Stimulated activated effector memory CD8-positive, alpha-beta T cell treated with anti-CD3 and anti-CD28 coated beads, Interleukin-12 subunit alpha, Interleukin-12 subunit beta, amount 100 ng/mL, for 72 hours (primary cell): ENCODE data around the gene DAB2IP.
A peak's percentile ranks its signal among the peaks of the same experiment; 100 is the strongest.

Experiments
- ATAC-seq: fragments of 150-1000 bp; cut with Tn5 transposase; 2 replicates; pipeline ENCODE4 v1.10.0; 2021
- DNase-seq, 2 donors: peaks; one replicate each; pipeline ENCODE4 v3.0.0; 2021 to 2022; ENCODE audit warnings: low spot score in 2 of 2
- H3K27ac Mint-ChIP-seq: one replicate; pipeline ENCODE4 v1.8.0; 2022; ENCODE audit warnings: mild to moderate bottlenecking, mixed read lengths
- H3K36me3 Mint-ChIP-seq: one replicate; pipeline ENCODE4 v1.8.0; 2022; ENCODE audit warnings: mild to moderate bottlenecking, mixed read lengths
- H3K4me1 Mint-ChIP-seq: one replicate; pipeline ENCODE4 v1.8.0; 2022; ENCODE audit warnings: mixed read lengths
- H3K4me3 Mint-ChIP-seq: one replicate; pipeline ENCODE4 v1.8.0; 2022; ENCODE audit warnings: mild to moderate bottlenecking, mixed read lengths
- H3K9me3 Mint-ChIP-seq: one replicate; pipeline ENCODE4 v1.8.0; 2022; ENCODE audit warnings: mixed read lengths

Gene DAB2IP

GRCh38 chr9:121689461-121690157 lies 38.2 kb downstream of the DAB2IP start:
- H3K27ac Mint-ChIP-seq = no peak overlapping the region
- H3K36me3 Mint-ChIP-seq = no peaks in the 10 kb centered on the region
- no peaks in the 10 kb centered on the region for H3K9me3 Mint-ChIP-seq
- H3K4me1 Mint-ChIP-seq = no peaks in the 10 kb centered on the region
- DNase-seq = no peak
- H3K4me3 Mint-ChIP-seq = no peak overlapping the region
- no peak for ATAC-seq

- Mint-ChIP-seq H3K4me3 (no peak overlapping the region), H3K9me3 (no peaks in the 10 kb centered on the region), H3K27ac (no peak overlapping the region), H3K4me1 (no peaks in the 10 kb centered on the region), H3K36me3 (no peaks in the 10 kb centered on the region)
- ATAC-seq = no peak
- no peak for DNase-seq
These were observed 38.9 kb downstream of the DAB2IP start for GRCh38 chr9:121690316-121690715.

- no peaks in the 10 kb centered on the region for H3K36me3 Mint-ChIP-seq
- H3K9me3 Mint-ChIP-seq = no peaks in the 10 kb centered on the region
- DNase-seq (no peak), ATAC-seq (no peak)
- no peaks in the 10 kb centered on the region for H3K4me1 Mint-ChIP-seq
- H3K4me3 Mint-ChIP-seq = no peak overlapping the region
- H3K27ac Mint-ChIP-seq = no peak overlapping the region
These were observed 39.3 kb downstream of the DAB2IP start for GRCh38 chr9:121690766-121691165.

GRCh38 chr9:121691890-121692289 lies 40.5 kb downstream of the DAB2IP start:
- Mint-ChIP-seq H3K27ac (no peak overlapping the region), H3K36me3 (no peaks in the 10 kb centered on the region), H3K9me3 (no peaks in the 10 kb centered on the region), H3K4me1 (no peaks in the 10 kb centered on the region), H3K4me3 (no peak overlapping the region)
- no peak for ATAC-seq
- DNase-seq = no peak

- H3K4me1 Mint-ChIP-seq = peaks cover 5% of the 10 kb centered on the region
- ATAC-seq = no peak
- H3K9me3 Mint-ChIP-seq = no peaks in the 10 kb centered on the region
- DNase-seq = no peak
- no peaks in the 10 kb centered on the region for H3K36me3 Mint-ChIP-seq
- no peak overlapping the region for H3K27ac Mint-ChIP-seq
- no peak overlapping the region for H3K4me3 Mint-ChIP-seq
These were observed 41.4 kb downstream of the DAB2IP start for GRCh38 chr9:121692606-121693387.

- Mint-ChIP-seq H3K36me3 (no peaks in the 10 kb centered on the region), H3K4me1 (peaks cover 7% of the 10 kb centered on the region), H3K9me3 (no peaks in the 10 kb centered on the region), H3K4me3 (no peak overlapping the region), H3K27ac (no peak overlapping the region)
- DNase-seq = no peak
- no peak for ATAC-seq
These were observed 41.9 kb downstream of the DAB2IP start for GRCh38 chr9:121693388-121693670.

- no peaks in the 10 kb centered on the region for H3K9me3 Mint-ChIP-seq
- H3K27ac Mint-ChIP-seq = no peak overlapping the region
- DNase-seq (no peak), ATAC-seq (no peak)
- peaks cover 7% of the 10 kb centered on the region for H3K4me1 Mint-ChIP-seq
- H3K36me3 Mint-ChIP-seq = no peaks in the 10 kb centered on the region
- H3K4me3 Mint-ChIP-seq = no peak overlapping the region
These were observed 42.6 kb downstream of the DAB2IP start for GRCh38 chr9:121694001-121694400.

- no peaks in the 10 kb centered on the region for H3K9me3 Mint-ChIP-seq
- H3K36me3 Mint-ChIP-seq = no peaks in the 10 kb centered on the region
- DNase-seq = no peak
- no peak overlapping the region for H3K27ac Mint-ChIP-seq
- ATAC-seq = no peak
- peaks cover 7% of the 10 kb centered on the region for H3K4me1 Mint-ChIP-seq
- no peak overlapping the region for H3K4me3 Mint-ChIP-seq
These were observed 43.2 kb downstream of the DAB2IP start for GRCh38 chr9:121694600-121694999.

- H3K27ac Mint-ChIP-seq = no peak overlapping the region
- DNase-seq = no peak
- no peak overlapping the region for H3K4me3 Mint-ChIP-seq
These were observed 45.5 kb downstream of the DAB2IP start for GRCh38 chr9:121696930-121697329.

GRCh38 chr9:121698627-121699570 lies 47.5 kb downstream of the DAB2IP start:
- Mint-ChIP-seq H3K36me3 (no peaks in the 10 kb centered on the region), H3K4me3 (peak overlapping the region; percentile 53), H3K9me3 (no peaks in the 10 kb centered on the region), H3K4me1 (peaks cover 7% of the 10 kb centered on the region), H3K27ac (no peak overlapping the region)
- ATAC-seq (peak; percentile 73), DNase-seq (peak; percentile 49 to 78)

More at GRCh38 chr9:121696930-121697329, 45.5 kb downstream of the DAB2IP start:
- ATAC-seq = no peak
- H3K9me3 Mint-ChIP-seq = no peaks in the 10 kb centered on the region
- peaks cover 7% of the 10 kb centered on the region for H3K4me1 Mint-ChIP-seq
- no peaks in the 10 kb centered on the region for H3K36me3 Mint-ChIP-seq

- H3K4me3 Mint-ChIP-seq = peak overlapping the region; percentile 53
These were observed 48.2 kb downstream of the DAB2IP start for GRCh38 chr9:121699571-121700164.

GRCh38 chr9:121700165-121700831 lies 48.9 kb downstream of the DAB2IP start:
- Mint-ChIP-seq H3K4me3 (peak overlapping the region; percentile 53), H3K27ac (no peak overlapping the region), H3K9me3 (no peaks in the 10 kb centered on the region), H3K36me3 (no peaks in the 10 kb centered on the region), H3K4me1 (peaks cover 7% of the 10 kb centered on the region)
- DNase-seq = peak in 1 of 2 donors; percentile 64
- ATAC-seq = peak; percentile 43

More at GRCh38 chr9:121699571-121700164, 48.2 kb downstream of the DAB2IP start:
- Mint-ChIP-seq H3K9me3 (no peaks in the 10 kb centered on the region), H3K4me1 (peaks cover 7% of the 10 kb centered on the region), H3K36me3 (no peaks in the 10 kb centered on the region), H3K27ac (no peak overlapping the region)
- ATAC-seq = peak; percentile 22
- DNase-seq = peak in 1 of 2 donors; percentile 52

- no peak for DNase-seq
- H3K36me3 Mint-ChIP-seq = no peaks in the 10 kb centered on the region
- H3K4me3 Mint-ChIP-seq = no peak overlapping the region
- peaks cover 7% of the 10 kb centered on the region for H3K4me1 Mint-ChIP-seq
- ATAC-seq = no peak
- H3K9me3 Mint-ChIP-seq = no peaks in the 10 kb centered on the region
- no peak overlapping the region for H3K27ac Mint-ChIP-seq
These were observed 49.5 kb downstream of the DAB2IP start for GRCh38 chr9:121700832-121701419.

- no peak overlapping the region for H3K27ac Mint-ChIP-seq
- H3K4me3 Mint-ChIP-seq = no peak overlapping the region
- ATAC-seq (no peak), DNase-seq (no peak)
- no peaks in the 10 kb centered on the region for H3K9me3 Mint-ChIP-seq
- peaks cover 7% of the 10 kb centered on the region for H3K4me1 Mint-ChIP-seq
- H3K36me3 Mint-ChIP-seq = no peaks in the 10 kb centered on the region
These were observed 50.4 kb downstream of the DAB2IP start for GRCh38 chr9:121701736-121702261.
